ENCODE measurements around the gene ADGRL3. TPM values are rescaled to one million over a fixed set of nuclear protein-coding genes. Genes with fewer than 3 reads are reported as not detected.

ADGRL3 gene
- total and polyA plus RNA-seq, 12 donors: 2.4 to 182 (median 22.1) TPM

GRCh38 chr4:61716426-61716825 is 516.3 kb downstream of the ADGRL3 start:
- Histone ChIP-seq H3K4me3 (no peak overlapping the region), H3K4me1 (replicated peaks in 1 of 2) (no peaks in the 10 kb centered on the region), H3K27ac (no peak overlapping the region), H3K27me3 (no peaks in the 10 kb centered on the region), H3K36me3 (replicated peaks in 1 of 2) (no peaks in the 10 kb centered on the region), H3K9me3 (replicated peaks in 1 of 3) (no peaks in the 10 kb centered on the region)
- TF ChIP-seq CTCF (IDR thresholded peaks at IDR 0.05) (no peak), POLR2A (IDR thresholded peaks at IDR 0.05) (no peak)
- intact Hi-C loops (cut with DNase I): no loop called here
- DNase-seq: no peak
- 86 to 89% (median 87%) methylated on average over 6 of the region's 6 CpGs for WGBS, 4 donors

- intact Hi-C loops (cut with DNase I): no loop called here
- WGBS, 4 donors: 93 to 96% (median 94%) methylated on average over 7 of the region's 7 CpGs
Measured at GRCh38 chr4:61723492-61723891, 523.4 kb downstream of the ADGRL3 start.

GRCh38 chr4:61727286-61727685 is 527.2 kb downstream of the ADGRL3 start:
- Histone ChIP-seq H3K4me3 (no peak overlapping the region), H3K4me1 (replicated peaks in 1 of 2) (no peaks in the 10 kb centered on the region), H3K27me3 (no peaks in the 10 kb centered on the region), H3K36me3 (replicated peaks in 1 of 2) (no peaks in the 10 kb centered on the region), H3K27ac (no peak overlapping the region), H3K9me3 (replicated peaks in 1 of 3) (no peaks in the 10 kb centered on the region)
- intact Hi-C loops (cut with DNase I): no loop called here
- WGBS, 4 donors: 41 to 69% (median 45%) methylated on average over 2 of the region's 2 CpGs
- DNase-seq: no peak
- TF ChIP-seq POLR2A (IDR thresholded peaks at IDR 0.05) (no peak), CTCF (IDR thresholded peaks at IDR 0.05) (no peak)

More at GRCh38 chr4:61723492-61723891, 523.4 kb downstream of the ADGRL3 start:
- Histone ChIP-seq H3K4me3 (no peak overlapping the region), H3K9me3 (replicated peaks in 1 of 3) (no peaks in the 10 kb centered on the region), H3K27ac (no peak overlapping the region), H3K27me3 (no peaks in the 10 kb centered on the region), H3K4me1 (replicated peaks in 1 of 2) (no peaks in the 10 kb centered on the region), H3K36me3 (replicated peaks in 1 of 2) (no peaks in the 10 kb centered on the region)
- no peak for TF ChIP-seq POLR2A (IDR thresholded peaks at IDR 0.05)
- DNase-seq: no peak

GRCh38 chr4:61734409-61734808 is 534.3 kb downstream of the ADGRL3 start:
- no peak for TF ChIP-seq POLR2A (IDR thresholded peaks at IDR 0.05)
- TF ChIP-seq CTCF (IDR thresholded peaks at IDR 0.05): no peak
- Histone ChIP-seq H3K27ac (no peak overlapping the region), H3K4me1 (replicated peaks in 1 of 2) (no peaks in the 10 kb centered on the region), H3K4me3 (no peak overlapping the region), H3K27me3 (no peaks in the 10 kb centered on the region), H3K9me3 (replicated peaks in 1 of 3) (no peaks in the 10 kb centered on the region), H3K36me3 (replicated peaks in 1 of 2) (no peaks in the 10 kb centered on the region)
- 90 to 97% (median 95%) methylated on average over 2 of the region's 2 CpGs for WGBS, 4 donors
- intact Hi-C loops (cut with DNase I): no loop called here
- no peak for DNase-seq

- Histone ChIP-seq H3K4me1 (replicated peaks in 1 of 2) (peaks cover 0 to 10% of the 10 kb centered on the region in 2 donors), H3K27ac (no peak overlapping the region), H3K36me3 (replicated peaks in 1 of 2) (no peaks in the 10 kb centered on the region), H3K9me3 (replicated peaks in 1 of 3) (no peaks in the 10 kb centered on the region), H3K4me3 (no peak overlapping the region), H3K27me3 (no peaks in the 10 kb centered on the region)
- TF ChIP-seq POLR2A (IDR thresholded peaks at IDR 0.05) (no peak), CTCF (IDR thresholded peaks at IDR 0.05) (no peak)
- DNase-seq: no peak
- intact Hi-C loops (cut with DNase I): no loop called here
Measured at GRCh38 chr4:61739887-61740286, 539.8 kb downstream of the ADGRL3 start.

Data from adrenal gland (tissue), 12 donors.